AG10803 (cell line): ENCODE data around the gene UBE2I.

Source experiments
- DNase-seq: peaks from one replicate; pipeline ENCODE4 v3.0.0; 2010; ENCODE audit warnings: low read depth
- H3K4me3 ChIP-seq: 2 replicates; pipeline ENCODE4 v1.5.1; 2011; ENCODE audit warnings: mild to moderate bottlenecking, low read length, control low read depth
- TF ChIP-seq, protein P1 (sequence below): conservative IDR thresholded peaks from 2 replicates; pipeline ENCODE4 v1.5.1; 2011; ENCODE audit warnings: mild to moderate bottlenecking, low read length, control low read depth, inconsistent platforms

Gene UBE2I

DNA sequence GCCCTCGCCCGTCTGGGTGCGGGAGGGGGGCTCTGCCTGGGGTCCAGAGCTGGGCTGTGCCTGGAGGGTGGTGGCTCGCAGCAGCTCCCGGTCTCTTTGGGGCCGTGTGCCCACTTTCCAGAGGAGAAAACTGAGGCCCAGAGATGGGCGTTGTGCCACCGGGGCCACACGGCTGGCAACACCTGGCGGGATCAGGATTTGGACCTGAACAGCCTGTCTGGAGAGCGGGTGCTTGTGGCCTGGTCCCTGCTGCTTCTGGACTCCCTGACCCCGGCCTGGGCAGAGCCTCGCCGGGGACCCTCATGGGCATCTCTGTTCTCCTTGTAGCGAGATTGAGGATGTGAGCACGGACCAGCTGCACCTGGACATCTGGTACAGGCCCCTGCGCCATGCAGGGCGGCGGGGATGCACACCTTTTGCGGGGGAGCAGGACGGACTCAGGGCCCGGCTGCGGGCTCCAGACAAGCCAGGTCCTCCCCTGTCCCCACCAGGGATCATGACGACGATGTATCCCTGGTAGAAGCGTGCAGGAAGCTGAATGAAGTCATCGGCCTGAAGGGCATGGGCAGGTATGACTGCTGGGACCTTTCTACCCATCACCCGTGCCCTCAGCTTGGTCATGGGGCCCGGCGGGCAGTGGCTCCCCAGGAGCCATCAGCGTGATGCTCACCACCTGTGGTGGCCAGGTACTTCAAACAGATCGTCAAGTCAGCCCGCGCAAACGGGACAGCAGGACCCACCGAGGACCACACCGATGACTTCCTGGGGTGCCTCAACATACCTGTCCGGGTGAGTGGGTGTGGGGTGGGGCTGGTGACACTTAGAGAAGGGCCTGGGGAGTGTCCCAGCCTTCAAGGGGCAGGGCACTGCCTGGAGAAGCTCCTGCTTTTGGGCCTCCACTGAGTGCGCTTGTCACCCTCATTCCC lies 32.3 kb downstream of the UBE2I start:
- TF ChIP-seq, protein P1, sequence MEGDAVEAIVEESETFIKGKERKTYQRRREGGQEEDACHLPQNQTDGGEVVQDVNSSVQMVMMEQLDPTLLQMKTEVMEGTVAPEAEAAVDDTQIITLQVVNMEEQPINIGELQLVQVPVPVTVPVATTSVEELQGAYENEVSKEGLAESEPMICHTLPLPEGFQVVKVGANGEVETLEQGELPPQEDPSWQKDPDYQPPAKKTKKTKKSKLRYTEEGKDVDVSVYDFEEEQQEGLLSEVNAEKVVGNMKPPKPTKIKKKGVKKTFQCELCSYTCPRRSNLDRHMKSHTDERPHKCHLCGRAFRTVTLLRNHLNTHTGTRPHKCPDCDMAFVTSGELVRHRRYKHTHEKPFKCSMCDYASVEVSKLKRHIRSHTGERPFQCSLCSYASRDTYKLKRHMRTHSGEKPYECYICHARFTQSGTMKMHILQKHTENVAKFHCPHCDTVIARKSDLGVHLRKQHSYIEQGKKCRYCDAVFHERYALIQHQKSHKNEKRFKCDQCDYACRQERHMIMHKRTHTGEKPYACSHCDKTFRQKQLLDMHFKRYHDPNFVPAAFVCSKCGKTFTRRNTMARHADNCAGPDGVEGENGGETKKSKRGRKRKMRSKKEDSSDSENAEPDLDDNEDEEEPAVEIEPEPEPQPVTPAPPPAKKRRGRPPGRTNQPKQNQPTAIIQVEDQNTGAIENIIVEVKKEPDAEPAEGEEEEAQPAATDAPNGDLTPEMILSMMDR = no peak
- no peak for DNase-seq
- no peak overlapping the region for H3K4me3 ChIP-seq

DNA sequence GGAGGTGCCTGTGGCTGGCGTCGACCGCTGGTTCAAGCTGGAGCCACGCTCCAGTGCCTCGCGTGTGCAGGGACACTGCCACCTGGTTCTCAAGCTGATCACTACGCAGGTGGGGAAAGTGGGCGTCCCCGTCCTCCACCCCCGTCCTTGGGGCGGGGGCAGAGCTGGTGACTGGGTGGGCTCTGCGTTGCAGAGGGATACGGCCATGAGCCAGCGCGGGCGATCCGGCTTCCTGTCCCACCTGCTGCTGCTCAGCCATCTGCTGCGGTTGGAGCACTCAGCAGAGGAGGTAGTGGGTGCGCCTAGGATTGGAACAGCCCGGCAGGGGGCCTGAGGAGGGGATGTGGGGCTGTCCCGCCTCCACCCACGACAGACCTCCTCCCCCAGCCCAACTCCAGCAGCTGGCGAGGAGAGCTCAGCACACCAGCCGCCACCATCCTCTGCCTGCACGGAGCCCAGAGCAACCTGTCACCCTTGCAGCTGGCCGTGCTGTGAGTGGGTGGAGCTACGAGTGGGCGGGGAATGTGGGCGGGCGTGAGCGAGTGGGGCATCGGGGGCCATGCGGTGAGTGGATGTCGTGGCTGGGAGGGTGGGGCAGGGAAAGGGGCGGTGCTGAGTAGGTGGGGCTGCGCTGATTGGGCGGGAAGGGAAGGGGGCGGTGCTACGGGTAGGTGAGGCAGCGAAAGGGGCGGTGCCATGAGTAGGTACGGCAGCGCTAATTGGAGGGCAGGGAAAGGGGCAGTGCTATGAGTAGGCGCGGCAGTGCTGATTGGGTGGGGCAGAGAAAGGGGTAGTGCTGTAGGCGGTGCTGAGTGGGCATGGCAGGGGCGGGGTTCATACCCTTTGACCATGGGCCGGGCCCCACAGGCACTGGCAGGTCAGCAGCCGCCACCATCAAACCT lies 33.3 kb downstream of the UBE2I start:
- peak; percentile 58 for DNase-seq
- no peak overlapping the region for H3K4me3 ChIP-seq
- TF ChIP-seq, protein P1 = no peak

DNA sequence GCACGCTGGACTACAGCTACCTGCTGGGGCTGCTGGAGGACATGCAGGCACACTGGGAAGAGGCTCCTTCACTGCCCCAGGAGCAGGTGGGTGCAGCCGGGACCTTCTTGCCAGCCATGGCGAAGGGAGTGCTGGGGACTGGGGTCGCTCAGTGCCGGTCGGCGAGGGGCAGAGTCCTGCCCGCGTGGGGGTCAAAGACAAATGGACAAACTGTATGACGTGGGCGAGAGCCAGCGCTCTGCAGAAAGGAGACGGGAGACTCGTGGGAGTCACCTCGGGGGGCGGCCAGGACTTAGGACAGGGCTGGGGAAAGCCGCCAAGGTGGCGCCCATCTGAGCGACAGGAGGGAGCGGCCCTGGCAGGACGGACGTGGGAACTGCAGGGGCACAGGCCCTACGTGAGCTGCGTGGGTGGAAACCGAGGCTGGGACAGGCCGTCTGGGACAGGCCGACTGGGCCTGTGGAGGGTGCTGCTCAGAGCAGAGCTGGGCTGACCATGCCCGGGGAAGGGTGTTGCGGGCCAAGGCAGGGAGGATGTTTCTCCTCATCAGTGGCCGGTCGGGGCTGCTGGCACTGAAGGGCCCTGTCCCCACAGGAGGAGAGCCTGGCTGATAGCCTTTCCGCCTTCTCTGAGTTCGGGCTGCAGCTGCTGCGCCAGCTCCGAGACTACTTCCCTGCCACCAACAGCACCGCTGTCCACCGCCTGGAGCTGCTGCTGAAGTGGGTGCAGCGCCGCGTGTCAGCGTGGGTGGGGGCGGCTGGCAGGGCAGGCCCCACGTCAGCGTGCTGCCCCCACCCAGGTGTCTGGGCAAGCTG lies 34.2 kb downstream of the UBE2I start:
- no peak for DNase-seq
- no peak overlapping the region for H3K4me3 ChIP-seq
- TF ChIP-seq, protein P1 = no peak

DNA sequence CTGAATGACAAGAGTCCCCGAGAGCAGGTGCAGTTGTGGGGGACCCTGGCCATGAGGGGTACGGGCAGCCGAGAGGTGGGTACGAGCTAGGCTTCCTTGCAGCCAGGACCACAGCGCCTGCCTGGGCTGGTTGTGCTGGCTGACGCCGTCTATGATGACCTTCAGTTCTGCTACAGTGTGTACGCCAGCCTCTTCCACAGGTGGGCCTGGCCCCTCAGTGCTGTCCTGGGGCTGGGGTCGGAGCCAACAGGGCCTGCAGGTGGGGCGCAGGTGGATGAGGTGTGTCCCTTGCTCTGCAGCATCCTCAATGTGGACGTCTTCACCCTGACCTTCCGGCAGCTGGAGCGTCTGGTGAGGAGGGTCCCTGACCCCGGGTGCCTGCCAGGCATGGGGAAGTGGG lies 35.1 kb downstream of the UBE2I start:
- no peak for DNase-seq
- TF ChIP-seq, protein P1 = no peak
- H3K4me3 ChIP-seq = no peak overlapping the region

DNA sequence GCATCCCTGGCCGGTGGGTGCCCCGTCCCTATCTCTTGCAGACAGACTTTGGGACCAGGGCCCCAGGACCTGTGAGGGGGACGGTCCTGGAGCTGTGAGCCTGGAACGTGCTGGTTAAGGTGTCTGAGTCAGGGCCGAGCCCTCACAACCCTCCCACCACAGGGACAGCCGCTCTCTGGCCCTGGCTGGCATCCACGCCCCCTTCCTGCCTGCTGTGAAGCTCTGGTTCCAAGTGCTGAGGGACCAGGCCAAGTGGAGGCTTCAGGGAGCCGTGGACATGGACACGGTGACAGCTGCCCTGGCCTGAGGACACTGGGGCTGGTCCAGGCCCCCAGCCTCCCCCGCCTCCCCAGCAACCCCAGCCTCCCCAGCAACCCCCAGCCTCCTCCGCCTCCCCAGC lies 35.7 kb downstream of the UBE2I start:
- TF ChIP-seq, protein P1 = no peak
- no peak overlapping the region for H3K4me3 ChIP-seq
- DNase-seq = no peak

DNA sequence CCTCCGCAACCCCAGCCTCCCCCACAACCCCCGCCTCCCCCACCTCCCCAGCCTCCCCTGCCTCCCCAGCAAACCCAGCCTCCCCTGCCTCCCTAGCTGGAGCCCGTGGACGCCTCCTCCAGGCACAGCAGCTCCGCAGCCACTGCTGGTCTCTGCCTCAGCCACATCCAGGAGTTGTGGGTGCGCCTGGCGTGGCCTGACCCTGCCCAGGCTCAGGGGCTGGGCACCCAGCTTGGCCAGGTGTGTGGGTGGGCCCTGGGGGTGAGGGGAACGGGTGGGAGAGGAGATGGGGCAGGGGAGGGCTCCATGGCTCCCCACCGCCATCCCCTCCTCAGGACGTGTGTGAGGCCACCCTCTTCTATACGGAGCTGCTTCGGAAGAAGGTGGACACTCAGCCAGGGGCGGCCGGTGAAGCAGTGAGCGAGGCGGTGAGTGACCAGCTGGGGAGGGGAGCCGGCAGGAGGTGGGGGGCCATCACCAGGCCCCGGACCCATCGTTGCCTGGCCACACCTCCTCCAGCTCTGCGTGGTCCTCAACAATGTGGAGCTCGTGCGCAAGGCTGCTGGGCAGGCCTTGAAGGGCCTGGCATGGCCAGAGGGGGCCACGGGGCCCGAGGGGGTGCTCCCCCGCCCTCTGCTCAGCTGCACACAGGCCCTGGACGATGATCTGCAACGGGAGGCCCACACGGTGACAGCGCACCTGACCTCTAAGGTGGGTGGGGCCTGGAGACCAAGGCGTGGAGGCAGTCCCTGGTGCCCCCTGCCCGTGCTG lies 36.4 kb downstream of the UBE2I start:
- DNase-seq = no peak
- TF ChIP-seq, protein P1 = no peak
- no peak overlapping the region for H3K4me3 ChIP-seq
